Measurements from ENCODE around the gene FBXL7.

- TF ChIP-seq CTCF (IDR thresholded peaks at IDR 0.05) (no peak), POLR2A (IDR thresholded peaks at IDR 0.05) (no peak)
These were observed 299.0 kb downstream of the FBXL7 start for GRCh38 chr5:15799014-15799413.

Data from lower leg skin (tissue), 3 donors.